Stromal cell of bone marrow (primary cell): Measurements from ENCODE around the gene TMEM217.

Experiments
- DNase-seq: peaks from one replicate; pipeline ENCODE4 v3.0.0-alpha.2; 2012; ENCODE audit warnings: low read depth

TMEM217 gene

DNA sequence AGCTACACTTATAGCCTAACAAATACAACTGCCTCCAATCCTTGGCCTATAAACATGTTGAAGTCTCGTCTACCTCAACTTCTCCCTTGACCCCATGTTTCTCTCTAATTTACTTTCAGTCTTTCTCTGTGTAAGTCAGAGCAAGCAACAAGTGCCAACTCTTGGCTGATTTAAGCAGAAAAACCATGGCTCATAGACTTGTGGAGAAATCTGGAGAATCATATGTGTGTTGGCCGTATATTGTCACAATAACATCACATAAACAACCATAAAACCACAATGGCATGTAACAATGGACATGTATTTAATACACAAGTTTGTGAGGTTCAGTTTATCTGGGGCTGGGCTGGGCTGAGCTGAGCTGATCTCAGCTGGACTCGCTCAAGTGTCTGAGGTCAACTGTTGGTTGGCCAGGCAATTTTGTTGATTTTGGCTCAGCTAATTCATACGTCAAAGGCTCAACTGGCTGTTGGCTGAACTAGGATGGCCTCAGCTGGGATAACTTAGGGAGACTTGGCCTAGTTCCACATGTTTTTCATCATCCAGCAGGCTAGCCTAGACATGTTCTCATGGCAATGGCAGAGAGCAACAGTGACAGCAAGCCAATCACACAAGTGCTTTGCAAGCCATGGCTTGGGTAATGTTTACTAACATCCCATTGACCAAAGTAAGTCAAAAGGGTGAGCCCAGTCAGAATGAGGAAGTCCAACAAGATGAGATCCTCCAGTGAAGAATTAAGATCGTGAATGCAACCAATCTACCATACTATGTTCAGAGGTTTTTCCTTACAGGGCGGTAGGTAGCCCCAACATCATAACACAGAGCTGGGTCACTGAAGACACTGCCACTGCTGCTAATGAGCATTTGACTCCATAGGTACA, 13.3 kb downstream of the TMEM217 start:
- DNase-seq, result peak; percentile 100

- no peak for DNase-seq
These were observed 14.1 kb downstream of the TMEM217 start for GRCh38 chr6:37243816-37244370.

DNA sequence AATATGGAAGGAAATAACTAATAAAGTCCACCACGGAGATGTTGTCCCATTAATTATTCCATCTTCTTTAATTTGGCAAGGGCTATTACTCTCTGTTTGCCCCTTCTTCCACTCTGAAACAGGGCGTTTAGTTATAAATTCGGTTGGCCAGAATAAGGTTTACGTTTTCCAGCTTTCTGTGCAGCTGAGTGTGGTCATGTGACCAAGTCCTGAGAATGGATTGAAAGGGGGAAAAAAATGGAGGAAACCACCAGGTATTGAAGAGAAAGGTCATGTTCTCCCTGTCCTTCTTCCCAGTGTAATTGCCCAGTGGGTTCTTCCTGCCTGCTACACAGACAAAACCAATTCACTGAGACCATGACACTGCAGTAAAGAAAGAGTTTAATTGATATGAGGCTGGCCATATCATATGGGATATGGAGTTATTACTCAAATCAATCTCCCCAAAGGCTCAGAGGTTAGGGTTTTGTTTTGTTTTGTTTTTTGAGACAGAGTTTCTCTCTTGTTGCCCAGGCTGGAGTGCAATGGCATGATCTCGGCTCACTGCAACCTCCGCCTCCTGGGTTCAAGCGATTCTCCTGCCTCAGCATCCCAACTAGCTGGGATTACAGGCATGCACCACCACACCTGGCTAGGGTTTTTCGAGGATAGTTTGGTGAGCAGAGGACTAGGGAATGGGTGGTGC, 14.7 kb downstream of the TMEM217 start:
- no peak for DNase-seq

DNA sequence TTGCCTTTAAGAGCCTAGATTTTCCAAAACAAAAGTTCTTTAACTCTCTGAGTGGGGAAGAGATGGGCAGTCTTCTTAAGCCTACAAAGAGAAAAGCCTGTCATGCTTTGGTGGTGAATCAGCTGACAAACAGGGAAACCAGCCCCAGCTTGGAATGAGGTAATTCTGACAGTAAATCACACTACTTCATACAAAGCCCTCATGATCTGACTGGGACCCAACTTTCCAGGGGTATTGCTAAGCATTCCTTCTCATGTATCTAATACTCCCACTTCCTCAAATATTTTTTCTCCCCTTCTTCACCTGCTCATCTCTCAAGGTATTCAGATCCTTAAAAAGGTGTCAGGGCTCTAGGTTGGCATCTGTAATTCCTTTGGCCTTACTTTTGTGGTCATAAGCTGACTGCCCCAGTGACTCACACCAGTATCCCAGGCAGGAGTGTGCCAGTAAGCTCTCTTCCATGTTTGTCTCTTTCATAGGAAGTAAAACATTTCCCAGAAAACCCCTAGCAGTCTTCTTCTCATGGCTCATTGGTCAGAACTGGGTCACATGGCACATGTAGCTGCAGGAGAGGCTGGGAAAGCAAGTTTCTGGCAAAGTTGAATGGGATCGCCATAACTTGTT, 15.4 kb downstream of the TMEM217 start:
- DNase-seq, result peak; percentile 98

GRCh38 chr6:37241775-37242428, 16.0 kb downstream of the TMEM217 start:
- DNase-seq, result no peak

- DNase-seq, result no peak
These were observed 16.8 kb downstream of the TMEM217 start for GRCh38 chr6:37241131-37241530.

DNA sequence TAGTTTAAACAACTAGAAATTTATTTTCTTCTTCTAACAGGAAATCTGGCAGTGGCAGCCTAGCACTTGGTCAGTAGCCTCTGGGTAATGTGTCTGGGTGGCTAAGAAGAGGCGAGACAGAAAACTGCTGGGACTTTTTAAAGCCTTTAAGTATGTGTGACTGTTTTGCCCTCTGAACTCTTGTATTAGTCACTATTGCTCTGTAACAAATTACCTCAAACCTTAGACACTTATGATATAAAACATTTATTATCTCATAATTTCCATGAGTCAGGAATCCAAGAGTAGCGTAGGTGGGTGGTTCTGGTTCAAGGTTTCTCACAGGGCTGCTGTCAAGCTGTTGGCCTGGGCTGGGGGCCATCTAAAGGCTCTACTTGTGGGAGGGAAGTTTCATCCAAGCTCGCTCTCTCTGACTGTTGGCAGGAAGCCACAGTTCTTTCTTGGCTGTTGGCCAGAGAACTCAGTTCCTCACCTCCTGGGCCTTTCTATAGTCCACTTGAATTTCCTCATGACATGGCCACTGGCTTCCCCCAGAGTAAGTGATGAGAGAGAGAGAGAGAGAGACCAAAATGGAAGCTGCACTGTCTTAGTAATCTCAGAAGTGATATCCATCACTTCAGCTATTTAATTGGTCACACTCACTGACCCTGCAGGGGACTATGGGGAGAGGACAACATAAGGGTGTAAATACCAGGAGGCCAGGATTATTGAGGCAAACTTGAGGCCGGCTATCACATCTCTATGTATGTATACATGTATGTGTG, 17.8 kb downstream of the TMEM217 start:
- peak; percentile 95 for DNase-seq

DNA sequence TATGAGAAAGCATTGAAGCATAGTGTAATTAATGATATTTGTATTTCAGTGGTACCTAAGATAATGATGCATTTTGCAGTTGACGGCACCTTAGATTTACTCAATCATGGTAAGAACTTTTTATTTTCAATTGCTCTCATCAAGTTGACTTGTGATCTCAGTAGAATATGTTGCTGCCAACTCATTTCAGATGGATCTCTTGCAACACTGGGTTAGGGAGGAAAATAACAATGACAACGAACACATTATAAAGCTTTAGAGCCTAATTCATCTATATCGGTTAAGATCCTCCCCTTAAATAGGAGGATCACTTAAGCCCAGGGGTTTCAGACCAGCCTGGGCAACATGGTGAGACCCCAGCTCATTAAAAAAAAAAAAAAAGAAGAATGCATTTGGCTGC, 18.4 kb downstream of the TMEM217 start:
- DNase-seq, result no peak

- DNase-seq, result no peak
These were observed 19.6 kb downstream of the TMEM217 start for GRCh38 chr6:37238381-37238780.

DNA sequence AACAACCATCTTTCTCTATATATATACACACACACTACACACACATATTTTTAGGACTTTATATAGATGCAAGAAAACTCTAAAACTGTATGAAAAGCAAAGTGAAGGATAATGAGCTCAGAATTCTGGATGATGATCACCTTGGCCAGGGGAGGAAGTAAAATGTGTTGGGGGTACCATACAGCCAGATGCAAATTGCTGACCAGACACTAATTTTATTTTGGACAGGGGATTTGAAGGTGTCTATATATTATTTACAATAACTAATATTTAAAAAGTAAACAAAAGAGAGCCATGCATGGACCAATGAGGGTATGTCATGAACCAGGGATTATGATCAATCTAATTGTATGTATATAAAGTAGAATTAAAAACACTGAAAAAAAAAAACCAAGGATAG, 20.2 kb downstream of the TMEM217 start:
- DNase-seq, result no peak

DNA sequence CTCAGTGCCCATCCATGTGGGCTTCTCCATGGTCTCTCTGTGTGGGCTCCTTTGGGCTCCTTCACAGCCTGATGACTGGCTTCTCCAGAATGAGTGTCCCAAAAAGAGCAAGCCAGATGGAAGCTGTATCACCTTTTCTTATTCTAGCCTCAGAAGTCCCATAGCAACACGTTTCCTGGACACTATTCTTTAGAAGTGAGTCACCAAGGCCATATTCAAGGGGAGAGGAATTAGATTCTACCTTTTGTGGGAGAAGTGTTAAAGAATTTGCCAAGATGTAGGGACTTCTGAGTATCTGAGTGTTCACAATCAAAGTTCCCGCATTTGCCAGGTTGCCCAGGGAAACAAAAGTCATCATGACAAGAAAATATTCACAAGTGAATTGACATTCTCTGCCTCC, 21.0 kb downstream of the TMEM217 start:
- no peak for DNase-seq

DNA sequence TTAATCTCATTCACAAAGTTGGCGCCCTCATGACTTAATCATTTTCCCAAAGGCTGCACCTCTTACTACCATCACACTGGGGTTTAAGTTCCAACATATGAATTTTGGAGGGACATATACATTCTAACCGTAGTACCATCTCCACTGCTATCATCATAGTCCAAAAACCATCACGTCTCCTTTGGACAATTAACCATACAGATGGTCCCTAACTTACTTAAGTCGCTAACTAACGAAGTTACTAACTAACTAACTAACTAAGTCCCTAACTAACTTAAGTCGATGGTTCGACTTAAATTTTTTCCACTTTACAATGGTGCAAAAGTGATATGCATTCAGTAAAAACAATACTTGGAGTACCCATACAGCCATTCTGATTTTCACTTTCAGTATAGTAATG, 24.4 kb downstream of the TMEM217 start:
- no peak for DNase-seq

DNA sequence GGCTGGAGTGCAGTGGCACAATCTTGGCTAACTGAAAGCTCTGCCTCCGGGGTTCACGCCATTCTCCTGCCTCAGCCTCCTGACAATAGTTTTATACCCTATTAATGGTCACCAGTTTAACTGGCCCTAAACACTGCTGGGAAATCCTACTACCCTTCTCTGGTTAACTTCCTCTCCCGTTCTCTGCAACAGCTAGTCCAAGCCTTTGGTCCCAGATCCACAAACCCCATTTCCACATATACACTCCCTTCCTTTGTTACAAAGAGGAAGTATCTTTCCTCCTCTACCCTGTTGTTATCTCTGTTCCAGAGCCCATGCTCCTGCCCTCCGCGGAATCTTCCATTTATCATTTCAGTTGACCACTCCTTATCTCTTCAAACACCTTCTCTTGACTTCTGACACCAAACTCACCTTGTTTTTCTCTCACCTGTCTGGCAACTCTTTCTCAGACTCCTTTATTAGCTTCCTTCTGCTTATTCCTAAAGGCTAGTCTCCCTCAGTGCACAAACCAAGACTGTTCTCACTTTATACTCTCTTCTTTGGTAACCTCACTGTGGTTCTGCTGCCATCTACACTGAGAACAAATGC, 25.4 kb downstream of the TMEM217 start:
- no peak for DNase-seq

- DNase-seq, result no peak
These were observed 27.8 kb downstream of the TMEM217 start for GRCh38 chr6:37230104-37230503.

GRCh38 chr6:37225350-37226169, 32.4 kb downstream of the TMEM217 start:
- no peak for DNase-seq

DNA sequence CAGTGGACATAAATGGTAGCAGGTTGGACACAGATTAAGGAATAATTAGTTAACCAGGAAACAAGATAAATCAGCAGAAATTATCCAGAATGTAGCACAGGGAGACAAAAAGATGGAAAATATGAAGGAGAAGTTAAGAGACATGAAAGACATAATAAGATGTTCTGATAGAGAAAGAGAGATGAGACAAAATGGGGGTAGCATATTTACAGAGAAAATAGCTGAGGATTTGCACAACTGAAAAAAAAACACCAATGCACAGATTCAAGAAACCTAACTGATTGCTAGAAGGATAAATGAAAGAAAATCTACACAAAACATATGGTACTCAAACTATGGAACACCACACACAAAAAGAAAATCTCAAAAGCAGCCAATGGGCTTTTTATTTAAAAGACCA, 35.0 kb downstream of the TMEM217 start:
- no peak for DNase-seq

- peak; percentile 71 for DNase-seq
These were observed 35.6 kb downstream of the TMEM217 start for GRCh38 chr6:37222125-37222967.

- no peak for DNase-seq
These were observed 36.3 kb downstream of the TMEM217 start for GRCh38 chr6:37221585-37222124.

DNA sequence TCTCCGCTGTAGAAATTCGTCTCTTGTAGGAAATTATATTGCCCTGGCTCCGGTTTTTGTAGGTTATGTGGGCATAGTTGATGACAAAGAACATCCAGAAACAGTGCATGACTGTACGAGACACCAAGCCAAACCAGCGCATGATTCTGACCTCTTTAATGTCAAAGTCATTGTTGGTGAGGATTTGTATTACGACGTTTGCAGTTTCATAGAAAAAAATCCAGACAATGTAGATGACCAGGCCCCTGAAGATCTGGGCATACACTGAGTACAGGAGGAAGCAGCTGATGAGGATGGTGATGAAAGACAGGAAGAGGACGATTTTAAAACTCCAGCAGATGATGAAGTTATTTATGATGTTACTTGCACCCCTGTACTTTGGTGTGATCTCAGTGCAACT, 39.4 kb downstream of the TMEM217 start:
- DNase-seq, result no peak
